Measurements from ENCODE around the gene POC1A. TPM values are rescaled to one million over a fixed set of nuclear protein-coding genes. Genes with fewer than 3 reads are reported as not detected.

POC1A gene
- total and polyA plus RNA-seq, 2 experiments from 2014 or later = 19.1 to 26.7 TPM

DNA sequence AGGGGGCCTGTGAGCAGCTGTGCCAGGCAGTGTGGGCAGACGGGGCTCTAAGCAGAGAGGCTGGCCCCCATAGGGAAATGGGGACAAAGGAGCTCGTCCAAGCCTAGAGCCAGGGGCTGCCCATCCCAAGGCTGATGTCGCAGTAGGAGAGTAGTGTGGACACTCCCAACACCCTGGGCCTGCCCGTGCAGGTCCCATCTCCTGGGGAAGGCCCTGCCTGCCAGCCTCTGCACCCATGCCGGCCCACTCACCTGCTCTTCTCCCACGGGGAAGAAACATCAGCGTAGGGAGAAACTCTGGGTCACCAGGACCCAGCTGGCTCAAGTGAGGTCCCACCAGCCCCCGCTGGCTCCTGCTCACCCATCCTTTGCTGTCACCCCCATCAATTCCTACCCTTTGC, 87.2 kb downstream of the POC1A start (continued):
- TF ChIP-seq JUNB (IDR thresholded peaks at IDR 0.05; ENCODE audit: unreplicated experiment) (no peak), ZNF331 (CRISPR knock-in tag; IDR thresholded peaks at IDR 0.05; ENCODE audit: low read depth) (no peak), EZH2 (IDR thresholded peaks at IDR 0.05; ENCODE audit: low read depth, unreplicated experiment) (no peak)

DNA sequence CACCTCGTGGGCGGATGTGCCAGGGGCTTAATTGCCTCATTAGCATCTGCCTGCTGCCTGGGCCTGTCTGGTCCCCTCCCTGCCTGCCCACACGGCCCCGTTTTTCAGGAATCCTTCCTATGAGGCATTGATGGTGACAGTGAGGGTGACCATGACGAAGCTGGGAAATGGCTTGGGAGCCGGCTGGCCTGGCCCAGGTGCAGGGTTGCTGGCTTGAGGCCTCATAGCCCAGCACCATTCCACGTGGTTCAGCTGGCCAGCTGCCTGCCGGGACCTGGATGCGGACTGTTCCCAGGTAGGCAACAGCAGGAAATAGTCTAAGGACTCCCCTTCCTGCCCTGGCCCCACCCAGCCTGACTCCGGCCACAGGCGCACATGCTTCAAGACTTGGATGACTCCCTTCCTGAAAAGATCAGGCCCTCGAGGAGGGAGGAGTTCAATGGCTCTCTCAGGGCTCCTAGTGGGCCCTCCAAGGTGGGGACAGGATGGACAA, 88.9 kb downstream of the POC1A start:
- DNase-seq (ENCODE audit: low spot score) = no peak
- Histone ChIP-seq H3K4me1 (ENCODE audit: insufficient read depth) (no peaks in the 10 kb centered on the region), H3K4me2 (no peak overlapping the region), H3K79me2 (replicated peaks; ENCODE audit: insufficient read depth) (no peaks in the 10 kb centered on the region), H2AFZ (no peak overlapping the region), H3K9me2 (ENCODE audit: insufficient read depth) (no peaks in the 10 kb centered on the region), H3F3A (replicated peaks; ENCODE audit: low read depth) (no peaks in the 10 kb centered on the region), H3K36me3 (ENCODE audit: insufficient read depth) (no peaks in the 10 kb centered on the region), H4K20me1 (replicated peaks; ENCODE audit: insufficient read depth) (no peaks in the 10 kb centered on the region), H3K27me3 (ENCODE audit: insufficient read depth) (no peaks in the 10 kb centered on the region), H3K4me3 (no peak overlapping the region), H3K27ac (ENCODE audit: low read depth) (no peak overlapping the region)
- Mint-ChIP-seq H3K4me3 (no peak overlapping the region), H3K4me1 (no peaks in the 10 kb centered on the region), H3K27me3 (ENCODE audit: insufficient read depth, low read depth, poor library complexity) (peaks cover 13% of the 10 kb centered on the region), H3K27ac (no peak overlapping the region; the same call in 1 of the 2 replicates), H3K36me3 (ENCODE audit: low read depth) (no peaks in the 10 kb centered on the region), H3K9me3 (no peaks in the 10 kb centered on the region)
- TF ChIP-seq, protein P1, sequence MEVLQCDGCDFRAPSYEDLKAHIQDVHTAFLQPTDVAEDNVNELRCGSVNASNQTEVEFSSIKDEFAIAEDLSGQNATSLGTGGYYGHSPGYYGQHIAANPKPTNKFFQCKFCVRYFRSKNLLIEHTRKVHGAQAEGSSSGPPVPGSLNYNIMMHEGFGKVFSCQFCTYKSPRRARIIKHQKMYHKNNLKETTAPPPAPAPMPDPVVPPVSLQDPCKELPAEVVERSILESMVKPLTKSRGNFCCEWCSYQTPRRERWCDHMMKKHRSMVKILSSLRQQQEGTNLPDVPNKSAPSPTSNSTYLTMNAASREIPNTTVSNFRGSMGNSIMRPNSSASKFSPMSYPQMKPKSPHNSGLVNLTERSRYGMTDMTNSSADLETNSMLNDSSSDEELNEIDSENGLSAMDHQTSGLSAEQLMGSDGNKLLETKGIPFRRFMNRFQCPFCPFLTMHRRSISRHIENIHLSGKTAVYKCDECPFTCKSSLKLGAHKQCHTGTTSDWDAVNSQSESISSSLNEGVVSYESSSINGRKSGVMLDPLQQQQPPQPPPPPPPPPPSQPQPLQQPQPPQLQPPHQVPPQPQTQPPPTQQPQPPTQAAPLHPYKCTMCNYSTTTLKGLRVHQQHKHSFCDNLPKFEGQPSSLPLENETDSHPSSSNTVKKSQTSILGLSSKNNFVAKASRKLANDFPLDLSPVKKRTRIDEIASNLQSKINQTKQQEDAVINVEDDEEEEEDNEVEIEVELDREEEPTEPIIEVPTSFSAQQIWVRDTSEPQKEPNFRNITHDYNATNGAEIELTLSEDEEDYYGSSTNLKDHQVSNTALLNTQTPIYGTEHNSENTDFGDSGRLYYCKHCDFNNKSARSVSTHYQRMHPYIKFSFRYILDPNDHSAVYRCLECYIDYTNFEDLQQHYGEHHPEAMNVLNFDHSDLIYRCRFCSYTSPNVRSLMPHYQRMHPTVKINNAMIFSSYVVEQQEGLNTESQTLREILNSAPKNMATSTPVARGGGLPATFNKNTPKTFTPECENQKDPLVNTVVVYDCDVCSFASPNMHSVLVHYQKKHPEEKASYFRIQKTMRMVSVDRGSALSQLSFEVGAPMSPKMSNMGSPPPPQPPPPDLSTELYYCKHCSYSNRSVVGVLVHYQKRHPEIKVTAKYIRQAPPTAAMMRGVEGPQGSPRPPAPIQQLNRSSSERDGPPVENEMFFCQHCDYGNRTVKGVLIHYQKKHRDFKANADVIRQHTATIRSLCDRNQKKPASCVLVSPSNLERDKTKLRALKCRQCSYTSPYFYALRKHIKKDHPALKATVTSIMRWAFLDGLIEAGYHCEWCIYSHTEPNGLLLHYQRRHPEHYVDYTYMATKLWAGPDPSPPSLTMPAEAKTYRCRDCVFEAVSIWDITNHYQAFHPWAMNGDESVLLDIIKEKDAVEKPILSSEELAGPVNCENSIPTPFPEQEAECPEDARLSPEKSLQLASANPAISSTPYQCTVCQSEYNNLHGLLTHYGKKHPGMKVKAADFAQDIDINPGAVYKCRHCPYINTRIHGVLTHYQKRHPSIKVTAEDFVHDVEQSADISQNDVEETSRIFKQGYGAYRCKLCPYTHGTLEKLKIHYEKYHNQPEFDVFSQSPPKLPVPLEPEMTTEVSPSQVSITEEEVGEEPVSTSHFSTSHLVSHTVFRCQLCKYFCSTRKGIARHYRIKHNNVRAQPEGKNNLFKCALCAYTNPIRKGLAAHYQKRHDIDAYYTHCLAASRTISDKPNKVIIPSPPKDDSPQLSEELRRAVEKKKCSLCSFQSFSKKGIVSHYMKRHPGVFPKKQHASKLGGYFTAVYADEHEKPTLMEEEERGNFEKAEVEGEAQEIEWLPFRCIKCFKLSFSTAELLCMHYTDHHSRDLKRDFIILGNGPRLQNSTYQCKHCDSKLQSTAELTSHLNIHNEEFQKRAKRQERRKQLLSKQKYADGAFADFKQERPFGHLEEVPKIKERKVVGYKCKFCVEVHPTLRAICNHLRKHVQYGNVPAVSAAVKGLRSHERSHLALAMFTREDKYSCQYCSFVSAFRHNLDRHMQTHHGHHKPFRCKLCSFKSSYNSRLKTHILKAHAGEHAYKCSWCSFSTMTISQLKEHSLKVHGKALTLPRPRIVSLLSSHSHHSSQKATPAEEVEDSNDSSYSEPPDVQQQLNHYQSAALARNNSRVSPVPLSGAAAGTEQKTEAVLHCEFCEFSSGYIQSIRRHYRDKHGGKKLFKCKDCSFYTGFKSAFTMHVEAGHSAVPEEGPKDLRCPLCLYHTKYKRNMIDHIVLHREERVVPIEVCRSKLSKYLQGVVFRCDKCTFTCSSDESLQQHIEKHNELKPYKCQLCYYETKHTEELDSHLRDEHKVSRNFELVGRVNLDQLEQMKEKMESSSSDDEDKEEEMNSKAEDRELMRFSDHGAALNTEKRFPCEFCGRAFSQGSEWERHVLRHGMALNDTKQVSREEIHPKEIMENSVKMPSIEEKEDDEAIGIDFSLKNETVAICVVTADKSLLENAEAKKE (CRISPR knock-in tag; IDR thresholded peaks at IDR 0.05) = no peak
- TF ChIP-seq ZNF114 (CRISPR knock-in tag; IDR thresholded peaks at IDR 0.05) = no peak
- TF ChIP-seq, protein P2, sequence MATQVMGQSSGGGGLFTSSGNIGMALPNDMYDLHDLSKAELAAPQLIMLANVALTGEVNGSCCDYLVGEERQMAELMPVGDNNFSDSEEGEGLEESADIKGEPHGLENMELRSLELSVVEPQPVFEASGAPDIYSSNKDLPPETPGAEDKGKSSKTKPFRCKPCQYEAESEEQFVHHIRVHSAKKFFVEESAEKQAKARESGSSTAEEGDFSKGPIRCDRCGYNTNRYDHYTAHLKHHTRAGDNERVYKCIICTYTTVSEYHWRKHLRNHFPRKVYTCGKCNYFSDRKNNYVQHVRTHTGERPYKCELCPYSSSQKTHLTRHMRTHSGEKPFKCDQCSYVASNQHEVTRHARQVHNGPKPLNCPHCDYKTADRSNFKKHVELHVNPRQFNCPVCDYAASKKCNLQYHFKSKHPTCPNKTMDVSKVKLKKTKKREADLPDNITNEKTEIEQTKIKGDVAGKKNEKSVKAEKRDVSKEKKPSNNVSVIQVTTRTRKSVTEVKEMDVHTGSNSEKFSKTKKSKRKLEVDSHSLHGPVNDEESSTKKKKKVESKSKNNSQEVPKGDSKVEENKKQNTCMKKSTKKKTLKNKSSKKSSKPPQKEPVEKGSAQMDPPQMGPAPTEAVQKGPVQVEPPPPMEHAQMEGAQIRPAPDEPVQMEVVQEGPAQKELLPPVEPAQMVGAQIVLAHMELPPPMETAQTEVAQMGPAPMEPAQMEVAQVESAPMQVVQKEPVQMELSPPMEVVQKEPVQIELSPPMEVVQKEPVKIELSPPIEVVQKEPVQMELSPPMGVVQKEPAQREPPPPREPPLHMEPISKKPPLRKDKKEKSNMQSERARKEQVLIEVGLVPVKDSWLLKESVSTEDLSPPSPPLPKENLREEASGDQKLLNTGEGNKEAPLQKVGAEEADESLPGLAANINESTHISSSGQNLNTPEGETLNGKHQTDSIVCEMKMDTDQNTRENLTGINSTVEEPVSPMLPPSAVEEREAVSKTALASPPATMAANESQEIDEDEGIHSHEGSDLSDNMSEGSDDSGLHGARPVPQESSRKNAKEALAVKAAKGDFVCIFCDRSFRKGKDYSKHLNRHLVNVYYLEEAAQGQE (IDR thresholded peaks at IDR 0.05; ENCODE audit: unreplicated experiment) = no peak
- ATAC-seq = no peak

Measured in GM23338 (cell line).